Upper lobe of left lung (tissue), 4 donors: ENCODE results near the gene FER1L5.

ENCODE experiments used
- EP300 ChIP-seq, 4 donors: sonication (generic); formaldehyde crosslinking; IDR thresholded peaks; one replicate each; pipeline ENCODE4 v1.5.1; 2017; ENCODE audit warnings: antibody characterized with exemption in 4 of 4, control low read depth in 2 of 4
- POLR2AphosphoS5 ChIP-seq, 2 donors: sonication (generic); formaldehyde crosslinking; IDR thresholded peaks; one replicate each; pipeline ENCODE4 v1.5.1; 2017; ENCODE audit warnings: antibody characterized with exemption in 2 of 2
- TF ChIP-seq, protein P1 (sequence below), 6 experiments: fragments of 450-650 bp in 4 of 6; fragments of 200-600 bp in 2 of 6; sonication (generic) in 2 of 6; IDR thresholded peaks; one replicate each; pipeline ENCODE4 v1.5.1; 2016 to 2019; ENCODE audit warnings: antibody characterized with exemption in 6 of 6

DNA sequence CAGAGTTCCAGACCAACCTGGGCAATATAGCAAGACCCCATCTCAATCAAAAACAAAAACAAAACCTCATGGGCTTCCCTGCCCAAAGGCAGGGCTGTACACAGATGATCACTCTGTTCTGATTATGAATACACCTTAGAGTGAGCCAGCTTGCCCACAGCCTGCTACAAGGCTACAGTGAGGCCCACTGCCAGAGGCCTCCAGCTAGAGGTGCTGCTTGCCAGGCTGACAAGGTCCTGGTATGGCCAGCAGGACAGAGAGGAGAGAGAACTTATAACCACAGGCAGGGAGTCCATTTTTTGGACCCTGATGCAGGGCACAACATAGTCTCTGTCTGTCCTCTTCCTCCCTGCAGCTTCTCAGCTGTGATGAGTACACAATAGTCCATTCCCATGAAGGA is 46.0 kb upstream of the FER1L5 start:
- TF ChIP-seq, protein P1, sequence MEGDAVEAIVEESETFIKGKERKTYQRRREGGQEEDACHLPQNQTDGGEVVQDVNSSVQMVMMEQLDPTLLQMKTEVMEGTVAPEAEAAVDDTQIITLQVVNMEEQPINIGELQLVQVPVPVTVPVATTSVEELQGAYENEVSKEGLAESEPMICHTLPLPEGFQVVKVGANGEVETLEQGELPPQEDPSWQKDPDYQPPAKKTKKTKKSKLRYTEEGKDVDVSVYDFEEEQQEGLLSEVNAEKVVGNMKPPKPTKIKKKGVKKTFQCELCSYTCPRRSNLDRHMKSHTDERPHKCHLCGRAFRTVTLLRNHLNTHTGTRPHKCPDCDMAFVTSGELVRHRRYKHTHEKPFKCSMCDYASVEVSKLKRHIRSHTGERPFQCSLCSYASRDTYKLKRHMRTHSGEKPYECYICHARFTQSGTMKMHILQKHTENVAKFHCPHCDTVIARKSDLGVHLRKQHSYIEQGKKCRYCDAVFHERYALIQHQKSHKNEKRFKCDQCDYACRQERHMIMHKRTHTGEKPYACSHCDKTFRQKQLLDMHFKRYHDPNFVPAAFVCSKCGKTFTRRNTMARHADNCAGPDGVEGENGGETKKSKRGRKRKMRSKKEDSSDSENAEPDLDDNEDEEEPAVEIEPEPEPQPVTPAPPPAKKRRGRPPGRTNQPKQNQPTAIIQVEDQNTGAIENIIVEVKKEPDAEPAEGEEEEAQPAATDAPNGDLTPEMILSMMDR (IDR thresholded peaks at IDR 0.05) = no peak
- TF ChIP-seq POLR2AphosphoS5 (IDR thresholded peaks at IDR 0.05) (no peak), EP300 (IDR thresholded peaks at IDR 0.05) (no peak)
